Suppressor macrophage treated with lipopolysaccharide for 1 hour (primary cell): ENCODE data around the gene SLC9A9.

ENCODE experiments used
- DNase-seq, 3 donors: peaks; one replicate each; pipeline ENCODE4 v3.0.0-alpha.2; 2020 to 2022

Gene SLC9A9

DNA sequence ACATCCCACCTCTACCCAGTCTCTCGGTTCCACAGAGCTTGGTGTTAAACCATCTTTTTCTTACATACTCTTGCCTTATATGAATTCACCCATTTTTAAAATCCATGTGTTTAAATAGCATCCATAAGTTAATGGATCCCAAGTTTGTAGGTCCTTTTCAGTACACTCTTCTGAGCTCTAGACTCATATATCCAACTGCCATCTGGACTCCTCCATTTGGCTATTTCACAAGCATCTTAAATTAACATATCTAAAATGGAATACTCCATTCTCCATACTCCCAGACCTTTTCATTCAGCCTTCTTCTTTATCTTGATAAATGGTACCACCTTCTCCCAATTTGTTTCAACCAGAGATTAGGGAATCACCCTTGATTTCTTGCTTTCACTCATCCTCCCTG, 615.3 kb downstream of the SLC9A9 start:
- DNase-seq = no peak

DNA sequence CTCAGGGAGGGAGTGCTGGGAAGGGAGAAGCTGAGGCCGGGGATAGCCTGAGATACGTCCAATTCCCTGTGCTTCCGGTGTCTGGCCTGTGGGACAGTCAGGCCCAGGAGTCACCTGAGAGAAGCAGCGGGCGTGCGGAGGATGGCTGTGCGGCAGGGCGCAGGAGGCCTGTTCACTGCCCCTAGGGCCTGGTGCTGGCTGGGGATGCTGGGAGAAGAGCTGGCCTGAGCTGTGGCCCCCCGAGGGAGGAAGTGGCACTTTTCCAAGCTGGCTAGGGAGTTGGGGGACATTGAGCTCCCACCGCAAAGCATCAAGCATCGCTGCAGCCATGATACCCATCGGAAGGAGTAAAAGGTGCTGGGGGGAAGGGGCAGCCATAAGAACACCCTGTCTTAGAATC, 619.9 kb downstream of the SLC9A9 start:
- DNase-seq = no peak

DNA sequence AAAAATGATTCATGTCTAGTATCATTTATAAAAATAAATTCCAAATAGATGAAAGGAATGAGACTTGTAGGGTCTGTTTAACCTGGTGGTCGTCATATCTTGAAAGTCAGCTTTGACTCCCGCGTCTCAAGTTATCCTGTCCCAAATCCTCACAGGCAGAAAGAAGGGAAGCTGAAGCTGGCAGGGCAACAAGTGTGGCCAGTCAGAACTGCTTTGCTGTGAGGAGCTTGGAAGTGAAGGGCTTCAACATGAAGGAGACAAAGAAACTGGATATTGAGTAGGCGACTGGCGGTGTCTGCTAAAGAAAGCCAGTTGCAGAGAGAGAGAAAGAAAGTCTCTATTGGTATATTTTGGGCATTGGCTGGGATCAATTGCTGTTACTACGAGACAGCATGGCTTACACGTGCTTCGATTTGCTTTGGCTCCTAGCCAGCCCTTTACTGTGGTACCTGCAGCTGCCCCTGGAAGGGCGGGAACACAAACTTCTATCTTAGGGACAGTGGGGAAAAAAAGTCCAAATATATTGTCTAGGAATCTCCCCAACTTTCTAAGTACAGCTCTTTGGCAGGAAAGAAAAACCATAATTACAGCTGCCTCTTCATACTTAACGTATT, 621.5 kb downstream of the SLC9A9 start:
- no peak for DNase-seq

DNA sequence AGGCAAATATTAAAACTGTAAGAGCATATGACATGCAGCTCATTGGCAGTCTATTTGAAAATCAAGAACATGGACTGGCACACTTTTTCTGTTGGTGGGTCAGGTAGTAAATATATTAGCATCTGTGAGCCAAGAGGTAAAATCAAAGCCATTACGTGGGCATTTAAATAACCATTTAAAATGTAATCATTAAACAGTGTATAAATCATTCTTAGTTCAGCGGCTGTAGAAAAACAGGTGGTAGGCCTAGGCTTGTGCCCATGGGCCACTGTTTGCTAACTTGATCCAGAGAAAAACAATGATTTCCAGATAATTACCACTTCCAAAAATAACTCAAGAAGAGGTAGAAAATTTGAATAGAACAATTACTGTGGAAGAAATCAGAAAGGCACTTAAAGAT, 623.6 kb downstream of the SLC9A9 start:
- DNase-seq = no peak

- no peak for DNase-seq
Observed at GRCh38 chr3:143222981-143223380, 625.3 kb downstream of the SLC9A9 start.

GRCh38 chr3:143222505-143222904, 625.8 kb downstream of the SLC9A9 start:
- DNase-seq = peak; percentile 33 to 50 (median 49)

DNA sequence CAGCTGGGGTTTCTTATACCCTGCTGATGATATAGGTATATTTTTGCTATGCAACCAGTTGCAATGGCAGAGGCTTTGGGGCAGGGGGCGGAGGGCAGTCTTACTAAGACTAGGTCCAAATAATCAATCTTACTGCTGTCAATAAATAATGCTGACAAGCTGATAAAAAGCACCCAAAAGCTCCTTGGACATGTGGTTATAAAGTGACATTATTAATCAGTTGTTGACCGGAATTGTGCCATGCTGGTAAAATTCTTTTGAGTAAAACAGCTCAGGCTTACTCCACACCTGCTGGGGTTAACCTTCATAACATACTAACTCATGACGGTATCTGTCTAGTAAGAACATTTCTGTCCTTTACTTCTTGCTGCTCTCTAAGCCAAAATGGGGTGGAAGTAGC, 626.8 kb downstream of the SLC9A9 start:
- no peak for DNase-seq

GRCh38 chr3:143220741-143221140, 627.5 kb downstream of the SLC9A9 start:
- no peak for DNase-seq

DNA sequence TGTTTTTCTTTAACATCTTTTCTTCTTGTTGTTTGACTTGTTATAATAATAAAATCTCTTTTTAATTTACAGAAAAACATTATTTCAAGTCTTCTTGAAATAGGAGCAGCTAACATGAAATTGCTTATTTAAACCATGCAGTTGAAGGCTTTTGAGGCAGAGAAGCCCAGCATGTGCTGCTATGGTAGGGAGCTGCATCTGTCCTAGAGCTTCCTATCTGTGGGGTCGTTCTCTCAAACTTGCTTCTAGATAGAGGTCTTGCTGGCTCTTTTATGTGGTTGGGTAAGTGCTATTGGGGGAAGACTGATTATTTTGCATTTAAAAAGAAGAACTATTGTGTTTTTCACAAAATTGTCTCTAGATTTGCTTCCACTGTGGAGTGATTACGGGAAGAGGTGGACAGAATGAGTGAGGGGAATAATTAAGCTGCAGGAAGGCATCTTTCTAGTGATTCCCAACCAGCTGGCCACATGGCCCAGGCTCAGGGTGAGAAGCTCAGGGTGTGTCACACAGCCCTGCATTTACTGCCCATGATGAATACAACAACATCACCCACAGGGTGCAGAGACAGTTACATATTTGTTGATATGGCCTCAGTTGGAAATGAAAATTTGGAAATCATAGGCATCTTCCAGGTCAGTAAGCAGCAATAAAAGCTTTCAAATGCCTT, 630.0 kb downstream of the SLC9A9 start:
- DNase-seq = no peak

GRCh38 chr3:143217283-143217682, 631.0 kb downstream of the SLC9A9 start:
- DNase-seq = no peak

GRCh38 chr3:143216709-143217182, 631.5 kb downstream of the SLC9A9 start:
- peak; percentile 24 to 55 (median 30) for DNase-seq
